GM12891 (cell line): ENCODE results near the gene SSC4D.

Source experiments
- PAX5 ChIP-seq: IDR thresholded peaks from 2 replicates; pipeline ENCODE4 v1.6.1; 2011; ENCODE audit warnings: low read length, moderate library complexity, mild to moderate bottlenecking; ENCODE audit not compliant: insufficient read depth, severe bottlenecking
- POLR2A ChIP-seq: IDR thresholded peaks from 2 replicates; pipeline ENCODE4 v1.6.1; 2011; ENCODE audit warnings: low read depth, low read length, control low read depth
- POLR2AphosphoS5 ChIP-seq: IDR thresholded peaks from 2 replicates; pipeline ENCODE4 v1.6.1; 2011; ENCODE audit warnings: low read depth, low read length, control low read depth
- POU2F2 ChIP-seq: IDR thresholded peaks from 2 replicates; pipeline ENCODE4 v1.6.1; 2011; ENCODE audit warnings: low read depth, mild to moderate bottlenecking, control low read depth, low read length, moderate library complexity
- SPI1 ChIP-seq: IDR thresholded peaks from 2 replicates; pipeline ENCODE4 v1.6.1; 2011; ENCODE audit warnings: low read depth, low read length, control low read depth
- TAF1 ChIP-seq: IDR thresholded peaks from 2 replicates; pipeline ENCODE4 v1.6.1; 2011; ENCODE audit warnings: low read depth, low read length, control low read depth

DNA sequence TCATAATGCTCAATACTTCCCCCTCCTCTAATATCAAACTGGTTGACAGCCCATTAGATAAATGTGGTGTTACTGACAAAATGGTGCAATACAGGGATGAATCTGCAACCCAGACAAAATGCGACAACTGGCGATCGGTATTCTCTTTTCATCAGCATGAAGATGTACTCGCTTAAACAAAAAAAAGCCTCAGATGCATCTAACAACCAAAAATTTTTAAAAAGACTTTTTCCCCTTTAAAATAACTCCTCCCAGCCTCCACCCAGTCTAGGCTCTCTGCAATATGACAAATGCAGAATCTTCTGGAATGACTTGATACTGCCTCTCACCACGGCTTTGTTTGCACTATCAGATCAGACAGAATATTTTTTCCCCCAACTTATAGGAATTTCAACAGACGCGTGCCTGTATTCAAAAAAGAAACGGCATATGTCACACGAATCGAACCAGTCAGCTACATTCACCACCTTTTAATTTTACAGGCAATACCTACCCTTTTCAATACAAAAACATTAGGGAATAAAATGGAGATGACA, 52.0 kb downstream of the SSC4D start:
- TF ChIP-seq POLR2A = no peak
- TF ChIP-seq POU2F2 = no peak
- no peak for TF ChIP-seq POLR2AphosphoS5
- no peak for TF ChIP-seq TAF1
- no peak for TF ChIP-seq PAX5
- TF ChIP-seq SPI1 = no peak
